ENCODE data around the gene SMPX. TPM values are rescaled to one million over a fixed set of nuclear protein-coding genes. Genes with fewer than 3 reads are reported as not detected.

Gene SMPX
- total and polyA plus RNA-seq, 4 donors: 0.28 to 0.89 (median 0.50) TPM; not detected in 1

DNA sequence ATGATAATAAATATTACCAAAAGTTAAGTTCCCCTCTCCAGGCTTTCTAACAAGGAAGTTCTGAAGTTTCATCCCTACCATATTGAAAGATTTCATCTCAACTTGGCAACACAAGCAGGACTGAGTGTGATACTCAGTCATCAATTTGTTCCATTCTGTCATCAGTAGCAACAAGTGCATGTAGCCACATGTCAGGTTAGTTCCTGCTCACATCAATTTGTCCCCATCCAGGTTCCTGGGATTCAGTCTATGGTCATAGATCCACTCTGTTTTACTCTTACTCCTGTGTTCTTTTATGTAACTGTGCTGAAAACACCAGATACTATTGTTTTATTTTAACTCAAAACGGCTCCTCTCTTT is 22.2 kb downstream of the SMPX start:
- Histone ChIP-seq H3K4me1 (ENCODE audit: control insufficient read depth, insufficient read depth, low read length) (no peaks in the 10 kb centered on the region), H3K36me3 (ENCODE audit: control insufficient read depth, insufficient read depth, low read length) (no peaks in the 10 kb centered on the region), H3K27me3 (ENCODE audit: control insufficient read depth, insufficient read depth, low read length) (peaks cover 3% of the 10 kb centered on the region), H3K27ac (ENCODE audit: low read depth, low read length) (no peak overlapping the region), H3K9me3 (ENCODE audit: control insufficient read depth, insufficient read depth, low read length) (no peaks in the 10 kb centered on the region), H3K4me3 (ENCODE audit: low read depth, low read length) (no peak overlapping the region)
- no CpG with 5 or more reads among the region's 1 CpG for WGBS (ENCODE audit: insufficient coverage)
- DNase-seq (ENCODE audit: low read depth in 4 of 6, low spot score in 6 of 6): no peak

DNA sequence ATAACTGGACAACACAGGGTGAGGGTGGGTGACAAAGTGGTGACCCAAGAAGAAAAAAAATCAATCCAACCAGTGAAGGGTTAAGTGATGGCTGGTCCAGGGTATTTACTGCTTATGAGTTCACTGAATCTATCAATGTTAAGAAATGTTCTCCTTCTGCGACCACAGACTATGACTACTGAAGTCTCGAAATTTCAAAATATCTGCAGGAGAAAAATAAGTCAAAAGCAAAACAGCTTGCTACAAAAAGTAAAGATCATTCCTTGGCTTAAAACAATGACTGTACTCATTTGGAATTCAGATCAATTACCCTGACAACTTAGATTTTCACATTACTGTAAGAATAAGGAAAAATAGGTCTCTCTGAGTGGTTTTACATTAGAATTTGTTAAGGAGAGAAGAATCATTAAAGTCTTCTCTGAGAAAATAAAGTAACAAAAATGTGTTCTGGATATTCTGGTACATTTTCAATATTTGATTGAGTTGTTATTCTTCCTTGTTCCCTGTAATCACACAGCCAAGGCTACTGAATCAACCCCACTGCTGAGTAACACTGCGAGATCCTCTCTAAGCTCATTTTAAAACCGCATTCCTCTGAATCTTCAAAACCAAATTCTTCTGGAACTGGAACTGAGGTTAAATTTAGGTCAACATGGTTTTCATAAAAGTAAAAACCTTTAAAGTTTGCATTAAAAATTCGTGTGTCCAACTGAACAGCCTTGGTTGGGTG is 22.7 kb downstream of the SMPX start:
- DNase-seq (ENCODE audit: low read depth in 4 of 6, low spot score in 6 of 6): no peak
- Histone ChIP-seq H3K4me3 (ENCODE audit: low read depth, low read length) (no peak overlapping the region), H3K9me3 (ENCODE audit: control insufficient read depth, insufficient read depth, low read length) (no peaks in the 10 kb centered on the region), H3K27me3 (ENCODE audit: control insufficient read depth, insufficient read depth, low read length) (no peaks in the 10 kb centered on the region), H3K36me3 (ENCODE audit: control insufficient read depth, insufficient read depth, low read length) (no peaks in the 10 kb centered on the region), H3K4me1 (ENCODE audit: control insufficient read depth, insufficient read depth, low read length) (no peaks in the 10 kb centered on the region), H3K27ac (ENCODE audit: low read depth, low read length) (no peak overlapping the region)
- no CpG with 5 or more reads among the region's 5 CpGs for WGBS (ENCODE audit: insufficient coverage)

DNA sequence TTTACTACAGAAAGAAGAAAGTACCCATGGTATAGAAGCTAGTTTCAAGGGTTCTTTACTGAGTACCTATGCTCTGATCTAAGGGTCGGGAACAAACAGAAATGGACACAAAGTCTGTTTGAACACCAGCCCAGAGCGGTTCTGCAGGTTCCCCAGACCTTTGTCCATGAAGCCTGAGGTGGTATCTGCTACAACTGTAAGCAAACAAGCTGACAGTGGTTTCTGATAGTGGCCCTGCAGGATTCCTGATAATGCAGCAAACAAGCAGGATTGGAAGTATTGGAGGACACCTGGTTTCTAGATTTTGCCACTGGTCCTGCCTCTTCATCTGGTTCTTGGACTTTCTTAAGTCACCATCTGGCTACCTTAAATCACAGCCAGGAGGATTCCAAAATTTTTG is 23.7 kb downstream of the SMPX start:
- no peaks in the 10 kb centered on the region for H3K27me3 ChIP-seq (ENCODE audit: control insufficient read depth, insufficient read depth, low read length)
- WGBS (ENCODE audit: insufficient coverage): 65% methylated on average over 2 of the region's 2 CpGs
- H3K27ac ChIP-seq (ENCODE audit: low read depth, low read length): no peak overlapping the region
- H3K4me1 ChIP-seq (ENCODE audit: control insufficient read depth, insufficient read depth, low read length): no peaks in the 10 kb centered on the region
- H3K4me3 ChIP-seq (ENCODE audit: low read depth, low read length): no peak overlapping the region
- H3K36me3 ChIP-seq (ENCODE audit: control insufficient read depth, insufficient read depth, low read length): no peaks in the 10 kb centered on the region
- no peaks in the 10 kb centered on the region for H3K9me3 ChIP-seq (ENCODE audit: control insufficient read depth, insufficient read depth, low read length)
- DNase-seq (ENCODE audit: low read depth in 4 of 6, low spot score in 6 of 6): no peak

DNA sequence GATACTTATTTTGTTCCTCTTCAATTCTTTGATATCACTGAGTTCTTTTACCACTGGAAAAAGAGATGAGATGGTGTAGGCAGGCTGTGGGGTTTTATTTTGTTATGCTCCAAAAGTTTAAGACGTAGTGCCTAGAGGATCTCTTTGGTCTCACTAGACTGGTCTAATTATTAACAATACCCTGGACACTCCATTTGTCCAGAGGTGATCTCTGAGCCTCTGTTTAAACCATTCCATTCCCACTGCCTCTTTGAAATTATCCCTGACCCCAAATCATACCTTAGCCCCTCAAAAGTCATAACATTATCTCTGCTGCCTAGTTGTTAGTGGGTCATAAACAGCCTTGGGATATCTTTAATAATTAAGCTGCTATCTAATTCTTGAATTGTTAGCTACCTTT is 24.2 kb downstream of the SMPX start:
- H3K27me3 ChIP-seq (ENCODE audit: control insufficient read depth, insufficient read depth, low read length): no peaks in the 10 kb centered on the region
- H3K27ac ChIP-seq (ENCODE audit: low read depth, low read length): no peak overlapping the region
- 80% methylated on average over 1 of the region's 1 CpG for WGBS (ENCODE audit: insufficient coverage)
- H3K9me3 ChIP-seq (ENCODE audit: control insufficient read depth, insufficient read depth, low read length): no peaks in the 10 kb centered on the region
- DNase-seq (ENCODE audit: low read depth in 4 of 6, low spot score in 6 of 6): no peak
- no peaks in the 10 kb centered on the region for H3K4me1 ChIP-seq (ENCODE audit: control insufficient read depth, insufficient read depth, low read length)
- no peak overlapping the region for H3K4me3 ChIP-seq (ENCODE audit: low read depth, low read length)
- no peaks in the 10 kb centered on the region for H3K36me3 ChIP-seq (ENCODE audit: control insufficient read depth, insufficient read depth, low read length)

DNA sequence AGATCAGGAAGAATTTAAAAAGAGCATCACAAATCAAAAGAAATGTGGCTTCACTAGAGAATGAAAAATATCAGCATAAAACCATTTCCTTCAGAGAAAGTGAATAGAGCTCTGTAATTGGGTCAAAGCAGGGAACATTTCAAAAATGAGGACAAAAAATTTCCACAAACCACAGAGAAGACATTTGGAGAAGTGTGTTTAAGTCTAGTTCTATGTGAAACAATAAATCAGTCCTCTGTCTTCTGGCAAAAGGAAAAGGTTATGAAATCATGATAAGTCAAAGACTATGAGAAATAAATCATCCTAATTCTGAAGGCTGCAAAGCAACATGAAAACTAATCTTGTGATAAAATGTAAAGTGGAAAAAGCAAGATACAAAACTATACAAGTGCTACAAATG is 27.9 kb downstream of the SMPX start:
- H3K4me3 ChIP-seq (ENCODE audit: low read depth, low read length): no peak overlapping the region
- peaks cover 2% of the 10 kb centered on the region for H3K27me3 ChIP-seq (ENCODE audit: control insufficient read depth, insufficient read depth, low read length)
- H3K27ac ChIP-seq (ENCODE audit: low read depth, low read length): no peak overlapping the region
- H3K9me3 ChIP-seq (ENCODE audit: control insufficient read depth, insufficient read depth, low read length): no peaks in the 10 kb centered on the region
- DNase-seq (ENCODE audit: low read depth in 4 of 6, low spot score in 6 of 6): no peak
- H3K4me1 ChIP-seq (ENCODE audit: control insufficient read depth, insufficient read depth, low read length): peaks cover 3% of the 10 kb centered on the region
- no peaks in the 10 kb centered on the region for H3K36me3 ChIP-seq (ENCODE audit: control insufficient read depth, insufficient read depth, low read length)

DNA sequence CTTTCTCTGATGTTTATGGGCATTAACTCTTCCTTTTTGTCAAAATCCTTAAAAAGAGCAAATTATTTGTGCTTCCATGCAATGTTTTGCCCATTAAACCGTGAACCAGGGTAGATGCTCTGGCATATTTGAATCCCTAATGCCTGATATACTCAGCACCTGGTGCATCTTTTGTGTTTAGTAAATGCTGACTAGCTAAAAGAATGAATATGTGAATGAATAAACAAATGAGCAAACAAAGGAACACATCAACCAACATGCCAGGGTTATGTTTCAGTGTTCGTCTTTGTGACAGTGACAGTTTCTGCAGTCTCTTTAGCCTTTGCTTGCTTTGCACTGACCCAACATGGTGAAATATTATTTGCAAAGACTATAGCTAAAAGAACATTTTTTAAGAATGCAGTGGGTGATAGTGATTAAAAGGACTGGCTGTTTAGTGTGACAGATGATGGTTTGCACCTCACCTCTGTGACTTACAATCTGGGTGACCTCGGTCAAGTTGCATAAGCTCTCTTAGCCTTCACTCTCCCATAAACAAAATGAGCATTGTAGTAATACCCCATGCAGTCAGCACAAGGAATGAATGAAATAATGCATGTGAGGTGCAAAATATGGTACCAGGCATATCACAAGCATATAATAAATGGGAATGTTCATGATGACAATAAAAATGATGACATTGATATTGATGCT is 29.5 kb downstream of the SMPX start:
- Histone ChIP-seq H3K27ac (ENCODE audit: low read depth, low read length) (no peak overlapping the region), H3K9me3 (ENCODE audit: control insufficient read depth, insufficient read depth, low read length) (no peaks in the 10 kb centered on the region), H3K36me3 (ENCODE audit: control insufficient read depth, insufficient read depth, low read length) (no peaks in the 10 kb centered on the region), H3K4me1 (ENCODE audit: control insufficient read depth, insufficient read depth, low read length) (peaks cover 3% of the 10 kb centered on the region), H3K27me3 (ENCODE audit: control insufficient read depth, insufficient read depth, low read length) (peaks cover 2% of the 10 kb centered on the region), H3K4me3 (ENCODE audit: low read depth, low read length) (no peak overlapping the region)
- no CpG with 5 or more reads among the region's 3 CpGs for WGBS (ENCODE audit: insufficient coverage)
- peak in 1 of 6 donors; percentile 19 for DNase-seq (ENCODE audit: low read depth in 4 of 6, low spot score in 6 of 6)

DNA sequence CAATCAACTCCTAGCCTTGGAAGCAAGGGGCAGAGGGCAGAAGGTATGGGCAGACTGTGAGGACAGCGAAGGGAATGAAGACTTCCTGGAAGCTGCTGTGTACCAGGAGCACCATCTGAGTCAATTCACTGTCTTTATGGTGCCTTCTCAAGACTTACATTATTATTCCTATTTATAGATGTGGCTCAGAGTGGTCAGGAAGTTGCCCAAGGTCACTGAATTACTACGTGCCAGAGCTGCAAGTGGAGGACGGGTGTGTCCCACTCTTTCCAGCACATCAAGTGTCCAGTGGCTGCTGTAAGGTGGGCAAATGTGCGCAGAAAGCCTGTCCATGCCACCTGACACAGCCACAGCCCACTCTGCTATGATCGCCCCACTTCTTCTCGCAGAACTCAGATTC is 32.0 kb downstream of the SMPX start:
- H3K27me3 ChIP-seq (ENCODE audit: control insufficient read depth, insufficient read depth, low read length): peaks cover 2% of the 10 kb centered on the region
- H3K27ac ChIP-seq (ENCODE audit: low read depth, low read length): no peak overlapping the region
- no peaks in the 10 kb centered on the region for H3K36me3 ChIP-seq (ENCODE audit: control insufficient read depth, insufficient read depth, low read length)
- no peak overlapping the region for H3K4me3 ChIP-seq (ENCODE audit: low read depth, low read length)
- WGBS (ENCODE audit: insufficient coverage): 42% methylated on average over 3 of the region's 6 CpGs
- no peak for DNase-seq (ENCODE audit: low read depth in 4 of 6, low spot score in 6 of 6)
- H3K4me1 ChIP-seq (ENCODE audit: control insufficient read depth, insufficient read depth, low read length): peaks cover 3% of the 10 kb centered on the region
- no peaks in the 10 kb centered on the region for H3K9me3 ChIP-seq (ENCODE audit: control insufficient read depth, insufficient read depth, low read length)

DNA sequence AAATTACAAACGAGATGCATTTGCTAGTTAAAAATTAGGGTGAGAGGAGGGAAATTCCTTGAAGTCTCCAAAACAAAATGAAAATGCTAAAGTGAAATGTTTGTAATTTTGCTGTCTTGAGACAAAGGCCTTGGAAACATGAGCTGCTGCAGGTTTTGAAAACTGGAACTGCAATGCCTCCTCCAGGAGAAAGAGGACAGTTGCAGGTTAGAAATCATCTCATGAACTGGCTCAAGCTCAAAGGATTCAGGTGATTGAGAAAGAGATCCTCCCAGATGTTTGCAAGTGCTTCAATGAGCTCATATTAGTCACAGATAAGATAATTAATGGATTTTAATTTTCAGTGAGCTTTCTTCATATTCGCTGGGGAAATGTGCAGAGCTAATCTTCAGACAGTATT is 32.4 kb downstream of the SMPX start:
- no CpG with 5 or more reads among the region's 2 CpGs for WGBS (ENCODE audit: insufficient coverage)
- peak in 4 of 6 donors; percentile 38 to 89 (median 58) for DNase-seq (ENCODE audit: low read depth in 4 of 6, low spot score in 6 of 6)
- H3K36me3 ChIP-seq (ENCODE audit: control insufficient read depth, insufficient read depth, low read length): no peaks in the 10 kb centered on the region
- no peak overlapping the region for H3K27ac ChIP-seq (ENCODE audit: low read depth, low read length)
- H3K4me1 ChIP-seq (ENCODE audit: control insufficient read depth, insufficient read depth, low read length): peaks cover 3% of the 10 kb centered on the region
- peaks cover 2% of the 10 kb centered on the region for H3K27me3 ChIP-seq (ENCODE audit: control insufficient read depth, insufficient read depth, low read length)
- no peak overlapping the region for H3K4me3 ChIP-seq (ENCODE audit: low read depth, low read length)
- H3K9me3 ChIP-seq (ENCODE audit: control insufficient read depth, insufficient read depth, low read length): no peaks in the 10 kb centered on the region

DNA sequence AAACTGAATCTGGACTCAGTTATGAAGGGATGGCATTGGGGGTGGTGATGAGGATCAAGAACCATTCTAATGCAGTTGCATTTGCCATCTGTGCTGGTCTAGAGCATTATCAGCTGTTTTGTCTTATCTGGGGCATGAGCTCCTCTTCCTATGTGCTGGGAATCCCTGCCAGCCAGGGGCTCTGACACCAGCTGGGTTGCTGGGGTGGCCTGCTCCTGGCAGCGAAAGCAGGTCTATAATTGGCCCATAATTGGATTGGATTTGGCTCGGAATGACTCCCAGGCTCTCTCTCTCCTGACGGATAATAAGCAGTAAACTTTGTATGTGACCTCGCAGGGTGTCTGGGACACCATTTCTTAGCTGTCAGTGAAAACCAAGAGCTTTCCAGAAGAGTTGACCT is 34.1 kb downstream of the SMPX start:
- WGBS (ENCODE audit: insufficient coverage): 44% methylated on average over 2 of the region's 4 CpGs
- Histone ChIP-seq H3K4me3 (ENCODE audit: low read depth, low read length) (no peak overlapping the region), H3K4me1 (ENCODE audit: control insufficient read depth, insufficient read depth, low read length) (peaks cover 3% of the 10 kb centered on the region), H3K27ac (ENCODE audit: low read depth, low read length) (no peak overlapping the region), H3K36me3 (ENCODE audit: control insufficient read depth, insufficient read depth, low read length) (no peaks in the 10 kb centered on the region), H3K9me3 (ENCODE audit: control insufficient read depth, insufficient read depth, low read length) (no peaks in the 10 kb centered on the region), H3K27me3 (ENCODE audit: control insufficient read depth, insufficient read depth, low read length) (peaks cover 2% of the 10 kb centered on the region)
- DNase-seq (ENCODE audit: low read depth in 4 of 6, low spot score in 6 of 6): no peak

DNA sequence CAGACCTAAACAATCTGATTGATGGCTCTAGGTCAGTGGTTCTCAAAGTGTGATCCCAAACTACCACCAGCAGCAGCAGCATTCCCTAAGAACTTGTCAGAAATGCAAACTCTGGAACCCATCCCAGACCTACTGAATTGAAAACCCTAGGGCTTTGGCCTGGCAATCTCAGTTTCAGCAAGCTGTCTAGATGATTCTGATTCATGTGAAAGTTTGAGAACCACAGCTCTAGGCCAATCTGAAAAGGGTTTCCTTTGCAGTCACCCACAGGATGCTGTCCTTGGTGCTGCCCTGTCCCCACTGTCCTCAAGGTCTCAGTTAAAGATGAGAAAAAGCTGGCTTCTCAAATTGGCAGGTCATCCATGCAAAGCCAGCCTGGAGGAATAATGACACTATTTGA is 34.8 kb downstream of the SMPX start:
- no peaks in the 10 kb centered on the region for H3K36me3 ChIP-seq (ENCODE audit: control insufficient read depth, insufficient read depth, low read length)
- peaks cover 3% of the 10 kb centered on the region for H3K4me1 ChIP-seq (ENCODE audit: control insufficient read depth, insufficient read depth, low read length)
- no peak overlapping the region for H3K27ac ChIP-seq (ENCODE audit: low read depth, low read length)
- no peak overlapping the region for H3K4me3 ChIP-seq (ENCODE audit: low read depth, low read length)
- no peak for DNase-seq (ENCODE audit: low read depth in 4 of 6, low spot score in 6 of 6)
- H3K9me3 ChIP-seq (ENCODE audit: control insufficient read depth, insufficient read depth, low read length): no peaks in the 10 kb centered on the region
- H3K27me3 ChIP-seq (ENCODE audit: control insufficient read depth, insufficient read depth, low read length): peaks cover 2% of the 10 kb centered on the region

Data from spinal cord (tissue), 10 donors.